EL (cell line): ENCODE data around the gene C22orf39.

ENCODE experiments used
- DNase-seq: peaks from one replicate; pipeline ENCODE4 v3.0.0-alpha.2; 2016

C22orf39 gene

DNA sequence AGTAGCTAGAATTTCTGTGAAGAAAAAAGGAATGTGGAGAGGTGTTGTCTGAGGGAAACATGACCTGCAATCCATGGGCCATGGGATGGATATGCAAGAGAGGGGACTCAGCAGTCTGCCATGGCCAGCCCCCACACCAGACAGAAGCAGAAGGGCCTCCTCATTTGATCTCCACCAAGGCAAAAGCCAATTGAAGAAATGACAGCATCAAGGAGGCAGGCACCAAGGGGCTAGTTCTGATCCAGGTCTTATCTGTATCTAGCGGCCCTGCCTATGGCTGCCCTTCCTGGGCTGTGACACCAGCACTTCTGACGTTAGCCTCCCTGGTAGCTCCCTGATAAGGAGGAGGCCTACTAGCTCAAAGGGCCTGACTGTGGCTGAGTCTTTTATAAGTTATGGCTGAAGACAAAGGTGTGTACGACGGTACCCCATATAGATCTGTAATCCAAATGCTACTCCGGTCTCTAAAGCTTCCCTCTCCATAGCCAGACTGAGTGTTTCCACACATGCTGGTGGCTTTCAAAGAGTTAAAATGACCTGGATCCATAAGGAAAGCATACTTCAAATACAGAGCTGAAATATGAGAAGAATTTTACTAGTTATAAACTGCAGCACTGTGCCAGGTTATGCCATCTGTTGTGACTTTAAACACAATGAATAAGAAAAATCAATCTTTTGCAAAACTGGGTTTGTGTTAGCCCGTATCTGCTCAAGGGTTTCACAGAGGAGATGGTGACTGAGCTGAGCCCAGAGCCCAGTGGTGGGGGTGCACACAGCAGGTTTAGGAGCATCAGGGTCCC, 50.4 kb downstream of the C22orf39 start:
- DNase-seq: no peak

DNA sequence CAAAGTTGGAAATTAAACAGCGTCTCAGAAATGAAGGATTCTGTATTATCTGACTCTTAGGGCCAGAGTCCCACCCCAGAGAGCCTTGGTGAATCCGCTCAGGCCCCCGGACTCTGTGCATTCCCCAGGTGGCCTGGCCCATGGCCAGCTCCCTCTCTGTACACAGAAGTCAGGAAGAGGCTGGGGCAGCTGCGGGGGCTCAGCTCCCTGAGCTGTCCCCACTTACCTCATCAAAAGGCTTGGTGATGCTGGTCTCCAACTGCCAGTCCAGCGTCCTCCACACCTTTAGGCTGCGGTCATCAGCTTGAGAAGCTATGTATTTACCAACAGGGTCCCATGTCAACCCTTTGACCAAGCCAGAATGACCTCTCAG, 51.0 kb downstream of the C22orf39 start:
- no peak for DNase-seq

DNA sequence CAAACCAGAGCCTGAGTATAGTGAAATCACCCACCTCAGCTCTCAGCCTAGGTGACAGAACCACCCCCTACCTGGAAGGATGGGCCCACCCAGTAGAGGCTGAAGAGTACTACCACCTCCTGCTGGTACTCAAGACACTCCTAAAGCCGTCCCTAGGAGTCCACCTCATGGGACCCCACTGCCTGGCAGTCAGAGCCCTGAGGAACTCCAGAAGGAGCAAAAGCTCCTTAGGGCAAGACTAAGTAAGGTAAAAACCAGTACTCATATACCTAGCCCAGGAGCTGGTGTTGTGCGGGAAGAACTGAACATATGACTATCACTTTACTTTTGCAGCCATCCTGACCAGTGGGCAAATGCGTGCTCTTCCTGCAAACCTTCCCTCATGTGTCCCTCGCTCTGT, 52.2 kb downstream of the C22orf39 start:
- no peak for DNase-seq

DNA sequence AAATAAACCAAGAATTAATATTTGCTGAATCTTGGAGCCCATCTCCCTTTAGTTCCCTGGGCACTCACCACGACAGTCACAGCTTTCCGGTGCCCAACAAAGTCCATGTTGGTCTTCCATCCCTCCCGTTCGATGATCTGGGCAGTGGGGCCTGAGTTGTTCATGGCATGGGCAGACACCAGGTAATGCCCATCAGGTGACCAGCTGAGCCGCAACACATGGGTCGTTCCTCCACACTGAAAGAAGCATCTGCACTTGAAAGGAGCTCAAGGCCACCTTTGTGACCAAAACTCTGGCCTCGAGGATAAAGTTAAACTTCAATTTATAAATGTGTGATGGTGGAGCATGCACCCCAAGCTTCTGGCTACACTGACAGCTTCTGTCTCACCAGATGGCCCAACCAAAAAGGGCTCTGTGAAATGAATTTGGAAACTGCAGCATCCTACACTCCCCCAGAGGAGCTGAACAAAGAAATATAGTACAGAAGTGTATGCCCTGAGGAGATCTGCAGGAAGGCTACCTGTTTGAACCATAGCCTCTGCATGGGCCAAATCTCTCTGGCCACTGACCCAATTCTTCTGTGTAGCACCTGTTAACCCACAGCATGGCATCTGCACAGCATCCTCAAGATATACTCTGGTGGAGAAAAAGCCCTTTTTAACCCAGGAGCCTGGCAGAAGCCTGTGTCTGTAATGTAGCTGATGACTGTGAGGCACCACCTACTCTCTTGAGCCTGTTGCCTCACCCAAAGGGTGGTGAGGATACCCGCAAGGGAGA, 53.0 kb downstream of the C22orf39 start:
- no peak for DNase-seq

DNA sequence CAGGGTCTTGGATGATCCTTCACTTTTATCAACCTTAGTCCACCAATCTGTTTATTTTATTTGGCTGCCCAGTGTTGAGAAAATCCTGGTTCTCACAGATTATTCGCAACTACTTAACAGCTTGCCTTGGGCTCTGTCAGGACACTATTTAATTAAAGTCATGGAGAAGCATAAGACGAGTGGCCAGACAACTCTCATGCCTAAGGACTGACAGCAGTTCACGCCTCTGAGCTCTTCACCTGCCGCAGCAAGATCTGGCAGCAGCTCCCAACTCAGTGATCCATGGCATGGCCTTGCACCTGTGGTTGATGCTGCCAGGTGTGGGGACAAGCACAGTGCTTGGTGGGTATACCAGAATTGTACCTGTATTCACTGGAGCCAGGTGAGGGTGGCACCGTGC, 53.8 kb downstream of the C22orf39 start:
- no peak for DNase-seq
